Osteoblast (primary cell): Measurements from ENCODE around the gene TMEM164. TPM values are rescaled to one million over a fixed set of nuclear protein-coding genes. Genes with fewer than 3 reads are reported as not detected.

Source experiments
- small RNA-seq: library from RNA; depleted of rRNA; stranded (forward); fragments of <200 nt; gene quantifications from one replicate; pipeline ENCODE3, GENCODE V24; 2012
- total RNA-seq: library from RNA; depleted of rRNA; stranded (reverse); fragments of >200 nt; gene quantifications from 2 replicates; pipeline ENCODE4 v1.2.3, GENCODE V29; 2012

TMEM164 gene
- total RNA-seq, 1 donor: 7.6 TPM

Small RNA genes within 50 kb of the gene (small RNA-seq; reads per million reads assigned to genes)
- not detected for gene MIR3978
- 284 reads per million, percentile 98 among the genes with 10 or more reads in this experiment for gene MIR652
- gene SNORD96B: 9.1 reads per million, percentile 91 among the genes with 10 or more reads in this experiment
